CD4-positive, alpha-beta memory T cell (primary cell): ENCODE measurements around the gene POLR1G. TPM values are rescaled to one million over a fixed set of nuclear protein-coding genes. Genes with fewer than 3 reads are reported as not detected.
A peak's percentile ranks its signal among the peaks of the same experiment; 100 is the strongest.

ENCODE experiments used
- CTCF ChIA-PET: fragments of 350-600 bp; sonication (Branson Sonifier 250); formaldehyde crosslinking; loops from one replicate; lab custom pipeline; 2021; ENCODE audit warnings: inconsistent platforms; ENCODE audit not compliant: partially characterized antibody; lab: Charles Lee
- POLR2A ChIA-PET: fragments of 350-600 bp; sonication (Branson Sonifier 250); formaldehyde crosslinking; loops from one replicate; lab custom pipeline; 2021; ENCODE audit not compliant: partially characterized antibody; lab: Charles Lee
- DNase-seq, 5 donors: peaks; one replicate each; pipeline versions ENCODE4 v3.0.0 to v3.0.0-alpha.2; 2020 to 2022; ENCODE audit warnings: mixed read lengths in 1 of 5
- H3K27ac ChIP-seq: one replicate; pipeline ENCODE4 v1.7.0; 2013; ENCODE audit warnings: low read depth, low read length
- H3K27me3 ChIP-seq: 2 replicates; pipeline ENCODE4 v1.7.0; 2013; ENCODE audit warnings: mild to moderate bottlenecking, low read length, moderate library complexity; ENCODE audit not compliant: insufficient read depth
- H3K36me3 ChIP-seq: 2 replicates; pipeline ENCODE4 v1.7.0; 2013; ENCODE audit warnings: mild to moderate bottlenecking, low read length, moderate library complexity; ENCODE audit not compliant: insufficient read depth
- H3K4me1 ChIP-seq: 2 replicates; pipeline ENCODE4 v1.7.0; 2013; ENCODE audit warnings: mild to moderate bottlenecking, low read length, moderate library complexity; ENCODE audit not compliant: insufficient read depth
- H3K4me3 ChIP-seq, 2 donors: one replicate each; pipeline ENCODE4 v1.7.0; 2013; ENCODE audit warnings: low read length in 2 of 2, mild to moderate bottlenecking in 1 of 2
- H3K9me3 ChIP-seq, 2 donors: one replicate each; pipeline ENCODE4 v1.7.0; 2013; ENCODE audit warnings: low read length in 2 of 2, control low read depth in 1 of 2; ENCODE audit not compliant: control insufficient read depth in 1 of 2
- H3K27ac Mint-ChIP-seq, 7 donors: one replicate each; pipeline ENCODE4 v1.8.0; 2020 to 2021; ENCODE audit warnings: mixed read lengths in 7 of 7, mild to moderate bottlenecking in 6 of 7, inconsistent platforms in 3 of 7, moderate library complexity in 3 of 7
- H3K27me3 Mint-ChIP-seq, 2 donors: one replicate each; pipeline ENCODE4 v1.8.0; 2020 to 2021; ENCODE audit warnings: mixed read lengths in 2 of 2
- H3K36me3 Mint-ChIP-seq, 2 donors: one replicate each; pipeline ENCODE4 v1.8.0; 2020 to 2021; ENCODE audit warnings: mixed read lengths in 2 of 2, inconsistent platforms in 1 of 2, mild to moderate bottlenecking in 1 of 2
- H3K4me1 Mint-ChIP-seq, 4 donors: one replicate each; pipeline ENCODE4 v1.8.0; 2020 to 2021; ENCODE audit warnings: mixed read lengths in 4 of 4, mild to moderate bottlenecking in 1 of 4
- H3K4me3 Mint-ChIP-seq, 8 donors: one replicate each; pipeline ENCODE4 v1.8.0; 2020 to 2021; ENCODE audit warnings: mixed read lengths in 8 of 8, mild to moderate bottlenecking in 7 of 8, moderate library complexity in 6 of 8, inconsistent platforms in 3 of 8
- H3K9me3 Mint-ChIP-seq, 8 donors: one replicate each; pipeline ENCODE4 v1.8.0; 2020 to 2021; ENCODE audit warnings: mixed read lengths in 8 of 8, mild to moderate bottlenecking in 5 of 8, inconsistent platforms in 3 of 8, moderate library complexity in 1 of 8
- intact Hi-C: fragments of 100-400 bp; cut with micrococcal nuclease; formaldehyde crosslinking; loops from one replicate; pipeline ENCODE4 v1.15.1; 2023
- polyA plus RNA-seq, 2 donors: library from polyadenylated mRNA; unstranded; fragments of 300-500 nt; fragmentation: Illumina TruSeq; gene quantifications; one replicate each; pipeline ENCODE4 v1.2.3, GENCODE V29; 2021
- total RNA-seq, 2 experiments: library from RNA; stranded (reverse); gene quantifications; one replicate each; pipeline ENCODE4 v1.2.3, GENCODE V29; 2021

Gene POLR1G
- total and polyA plus RNA-seq, 4 experiments from 2014 or later, result 1.2 to 8.4 (median 2.5) TPM

- DNase-seq, result peak in 4 of 5 donors; percentile 36 to 75 (median 44)
- intact Hi-C loops, result loop anchor here (1.0 kb wide), 2 partner anchors 26 to 35 kb away; no protein-coding TSS in a partner anchor
- Mint-ChIP-seq H3K9me3 (no peaks in the 10 kb centered on the region), H3K27ac (peak overlapping the region; percentile 85 to 98 (median 96)), H3K36me3 (peaks cover 0 to 12% of the 10 kb centered on the region in 2 donors), H3K4me3 (peak overlapping the region; percentile 85 to 95 (median 89)), H3K4me1 (peaks cover 31 to 71% (median 50%) of the 10 kb centered on the region in 4 donors), H3K27me3 (no peaks in the 10 kb centered on the region)
- ChIA-PET CTCF (interaction anchor here (1.0 kb wide), 1 partner anchor 42 kb away, joined by 3 read pairs; no protein-coding TSS in a partner anchor), POLR2A (interaction anchor here (4.3 to 15.5 kb wide), 2 partner anchors 25 to 35 kb away, joined by 24 to 240 read pairs; partner anchors contain the start of gene FOSB)
- Histone ChIP-seq H3K27ac (peak overlapping the region; percentile 78), H3K4me1 (peaks cover 51% of the 10 kb centered on the region), H3K4me3 (peak overlapping the region; percentile 39 to 66), H3K27me3 (no peaks in the 10 kb centered on the region), H3K36me3 (no peaks in the 10 kb centered on the region), H3K9me3 (no peaks in the 10 kb centered on the region)
Observed at GRCh38 chr19:45443462-45444317, 37.2 kb downstream of the POLR1G start.

- peaks cover 53% of the 10 kb centered on the region for H3K4me1 ChIP-seq
- CTCF ChIA-PET, result interaction anchor here (1.0 to 6.4 kb wide), 6 partner anchors 24 to 41 kb away, joined by 3 to 72 read pairs (median 10); partner anchors contain the start of gene FOSB
- peak overlapping the region in 1 of 2 donors; percentile 30 for H3K4me3 ChIP-seq
- Mint-ChIP-seq H3K27me3 (no peaks in the 10 kb centered on the region), H3K9me3 (no peaks in the 10 kb centered on the region), H3K36me3 (peaks cover 0 to 15% of the 10 kb centered on the region in 2 donors), H3K4me3 (peak overlapping the region; percentile 37 to 86 (median 62)), H3K4me1 (peaks cover 37 to 79% (median 57%) of the 10 kb centered on the region in 4 donors), H3K27ac (peak overlapping the region; percentile 85 to 98 (median 96))
- no peaks in the 10 kb centered on the region for H3K27me3 ChIP-seq
- H3K27ac ChIP-seq, result peak overlapping the region; percentile 78
- H3K36me3 ChIP-seq, result no peaks in the 10 kb centered on the region
- H3K9me3 ChIP-seq, result no peaks in the 10 kb centered on the region
- POLR2A ChIA-PET, result interaction anchor here (4.3 to 15.5 kb wide), 2 partner anchors 24 to 34 kb away, joined by 24 to 240 read pairs; partner anchors contain the start of gene FOSB
- intact Hi-C loops, result no loop called here
- peak; percentile 82 to 85 (median 84) for DNase-seq
Observed at GRCh38 chr19:45444318-45445041, 38.0 kb downstream of the POLR1G start.

- Histone ChIP-seq H3K36me3 (no peaks in the 10 kb centered on the region), H3K9me3 (no peaks in the 10 kb centered on the region), H3K4me3 (no peak overlapping the region), H3K4me1 (peaks cover 57% of the 10 kb centered on the region), H3K27me3 (no peaks in the 10 kb centered on the region), H3K27ac (peak overlapping the region; percentile 78)
- H3K4me3 Mint-ChIP-seq, result peak overlapping the region in 7 of 8 donors; percentile 37 to 86 (median 61)
- intact Hi-C loops, result no loop called here
- H3K4me1 Mint-ChIP-seq, result peaks cover 38 to 83% (median 62%) of the 10 kb centered on the region in 4 donors
- H3K36me3 Mint-ChIP-seq, result peaks cover 0 to 19% of the 10 kb centered on the region in 2 donors
- H3K9me3 Mint-ChIP-seq, result no peaks in the 10 kb centered on the region
- CTCF ChIA-PET, result interaction anchor here (1.0 to 6.4 kb wide), 5 partner anchors 23 to 40 kb away, joined by 5 to 72 read pairs (median 15); partner anchors contain the start of gene FOSB
- H3K27me3 Mint-ChIP-seq, result no peaks in the 10 kb centered on the region
- peak overlapping the region; percentile 85 to 98 (median 96) for H3K27ac Mint-ChIP-seq
- DNase-seq, result no peak
- POLR2A ChIA-PET, result interaction anchor here (0.7 to 15.5 kb wide), 3 partner anchors 23 to 257 kb away, joined by 3 to 240 read pairs (median 24); partner anchors contain the start of gene FOSB
Observed at GRCh38 chr19:45445139-45445538, 38.7 kb downstream of the POLR1G start.

- Mint-ChIP-seq H3K27ac (peak overlapping the region; percentile 85 to 97 (median 96)), H3K4me3 (peak overlapping the region in 5 of 8 donors; percentile 48 to 80 (median 59)), H3K36me3 (peaks cover 0 to 27% of the 10 kb centered on the region in 2 donors), H3K9me3 (peaks cover 0 to 2% (median 0%) of the 10 kb centered on the region in 8 donors), H3K4me1 (peaks cover 37 to 82% (median 57%) of the 10 kb centered on the region in 4 donors), H3K27me3 (peaks cover 0 to 3% of the 10 kb centered on the region in 2 donors)
- Histone ChIP-seq H3K4me1 (peaks cover 55% of the 10 kb centered on the region), H3K27me3 (no peaks in the 10 kb centered on the region), H3K4me3 (no peak overlapping the region), H3K27ac (no peak overlapping the region), H3K36me3 (no peaks in the 10 kb centered on the region), H3K9me3 (no peaks in the 10 kb centered on the region)
- intact Hi-C loops, result no loop called here
- ChIA-PET POLR2A (interaction anchor here (4.3 to 15.5 kb wide), 2 partner anchors 22 to 32 kb away, joined by 24 to 240 read pairs; partner anchors contain the start of gene FOSB), CTCF (interaction anchor here (1.7 to 6.4 kb wide), 4 partner anchors 22 to 39 kb away, joined by 5 to 72 read pairs (median 26); partner anchors contain the start of gene FOSB)
- peak in 1 of 5 donors; percentile 24 for DNase-seq
Observed at GRCh38 chr19:45446295-45446694, 39.9 kb downstream of the POLR1G start.

- Histone ChIP-seq H3K9me3 (no peaks in the 10 kb centered on the region), H3K4me3 (no peak overlapping the region), H3K4me1 (peaks cover 62% of the 10 kb centered on the region), H3K27me3 (no peaks in the 10 kb centered on the region), H3K36me3 (no peaks in the 10 kb centered on the region), H3K27ac (no peak overlapping the region)
- peaks cover 0 to 30% of the 10 kb centered on the region in 2 donors for H3K36me3 Mint-ChIP-seq
- no peak for DNase-seq
- peaks cover 0 to 2% (median 0%) of the 10 kb centered on the region in 8 donors for H3K9me3 Mint-ChIP-seq
- no peak overlapping the region for H3K4me3 Mint-ChIP-seq
- ChIA-PET CTCF (interaction anchor here (1.4 to 6.4 kb wide), 4 partner anchors 21 to 39 kb away, joined by 3 to 72 read pairs (median 26); partner anchors contain the start of gene FOSB), POLR2A (interaction anchor here (4.3 to 15.5 kb wide), 2 partner anchors 21 to 32 kb away, joined by 24 to 240 read pairs; partner anchors contain the start of gene FOSB)
- H3K27me3 Mint-ChIP-seq, result peaks cover 0 to 4% of the 10 kb centered on the region in 2 donors
- H3K27ac Mint-ChIP-seq, result peak overlapping the region in 3 of 7 donors; percentile 59 to 85 (median 60)
- intact Hi-C loops, result no loop called here
- peaks cover 44 to 88% (median 63%) of the 10 kb centered on the region in 4 donors for H3K4me1 Mint-ChIP-seq
Observed at GRCh38 chr19:45446944-45447343, 40.5 kb downstream of the POLR1G start.

- Mint-ChIP-seq H3K4me1 (peaks cover 37 to 81% (median 58%) of the 10 kb centered on the region in 4 donors), H3K4me3 (peak overlapping the region in 7 of 8 donors; percentile 2 to 80 (median 38)), H3K36me3 (peaks cover 0 to 30% of the 10 kb centered on the region in 2 donors), H3K9me3 (peaks cover 0 to 2% (median 0%) of the 10 kb centered on the region in 8 donors), H3K27ac (peak overlapping the region; percentile 91 to 100 (median 95)), H3K27me3 (peaks cover 0 to 4% of the 10 kb centered on the region in 2 donors)
- Histone ChIP-seq H3K9me3 (no peaks in the 10 kb centered on the region), H3K4me3 (no peak overlapping the region), H3K27me3 (no peaks in the 10 kb centered on the region), H3K27ac (peak overlapping the region; percentile 99), H3K36me3 (no peaks in the 10 kb centered on the region), H3K4me1 (peaks cover 55% of the 10 kb centered on the region)
- intact Hi-C loops, result no loop called here
- CTCF ChIA-PET, result interaction anchor here (1.8 to 6.4 kb wide), 4 partner anchors 8 to 37 kb away, joined by 11 to 72 read pairs (median 28); partner anchors contain the start of gene FOSB
- POLR2A ChIA-PET, result interaction anchor here (2.6 to 15.5 kb wide), 3 partner anchors 8 to 31 kb away, joined by 23 to 240 read pairs (median 23); partner anchors contain the start of gene FOSB
- DNase-seq, result no peak
Observed at GRCh38 chr19:45448425-45448756, 41.9 kb downstream of the POLR1G start.
